H1 (cell line): ENCODE data around the gene TNNT1. TPM values are rescaled to one million over a fixed set of nuclear protein-coding genes. Genes with fewer than 3 reads are reported as not detected.

Source experiments
- CTCF ChIA-PET: fragments of 300-600 bp; sonication (Branson Sonifier 250); formaldehyde crosslinking; loops from one replicate; lab custom pipeline; 2021; ENCODE audit not compliant: partially characterized antibody; lab: Charles Lee
- POLR2A ChIA-PET: fragments of 300-600 bp; sonication (Branson Sonifier 250); formaldehyde crosslinking; loops from one replicate; lab custom pipeline; 2021; ENCODE audit warnings: inconsistent platforms; ENCODE audit not compliant: partially characterized antibody; lab: Charles Lee
- DNase-seq, 2 experiments: peaks; one replicate each; pipeline versions ENCODE4 v3.0.0 to v3.0.0-alpha.2; 2010 to 2022; ENCODE audit warnings: low spot score in 2 of 2, low read depth in 1 of 2, mixed read lengths in 1 of 2
- FAIRE-seq: peaks from 2 replicates; lab custom pipeline; 2011; peaks lifted over from hg19 to GRCh38; lab: Jason Lieb, UNC
- H2AFZ ChIP-seq: 2 replicates; pipeline ENCODE4 v1.8.1; 2012; ENCODE audit warnings: low read length, inconsistent platforms
- H2AK5ac ChIP-seq: 2 replicates; pipeline ENCODE4 v1.6.1; 2013; ENCODE audit warnings: low read depth, low read length
- H2BK120ac ChIP-seq: replicated peaks from 2 replicates; pipeline ENCODE3; 2013; ENCODE audit warnings: low read depth, low read length, inconsistent platforms
- H2BK12ac ChIP-seq: 2 replicates; pipeline ENCODE4 v1.6.1; 2013; ENCODE audit warnings: low read depth, low read length
- H2BK15ac ChIP-seq: 2 replicates; pipeline ENCODE4 v1.6.1; 2013; ENCODE audit warnings: low read length
- H2BK20ac ChIP-seq: 2 replicates; pipeline ENCODE4 v1.6.1; 2013; ENCODE audit warnings: low read length
- H2BK5ac ChIP-seq: 2 replicates; pipeline ENCODE4 v1.6.1; 2013; ENCODE audit warnings: low read depth, low read length
- H3K14ac ChIP-seq: 2 replicates; pipeline ENCODE4 v1.6.1; 2013; ENCODE audit warnings: inconsistent platforms; ENCODE audit not compliant: insufficient read length
- H3K18ac ChIP-seq: 2 replicates; pipeline ENCODE4 v1.6.1; 2013; ENCODE audit warnings: low read length; ENCODE audit errors: extremely low read depth
- H3K23ac ChIP-seq: 2 replicates; pipeline ENCODE4 v1.6.1; 2013; ENCODE audit warnings: inconsistent platforms; ENCODE audit not compliant: insufficient read length
- H3K23me2 ChIP-seq: 2 replicates; pipeline ENCODE4 v1.6.1; 2013; ENCODE audit warnings: low read depth, low read length
- H3K27ac ChIP-seq: 2 replicates; pipeline ENCODE4 v1.6.1; 2011; ENCODE audit warnings: low read depth, low read length, inconsistent platforms
- H3K27me3 ChIP-seq, 4 experiments: replicated peaks in 1 of 4; 1 replicate in 1 of 4; 2 replicates in 3 of 4; pipeline versions ENCODE4 v1.6.1 to v1.8.1; 2011 to 2013; ENCODE audit warnings: low read length in 3 of 4, mild to moderate bottlenecking in 3 of 4, inconsistent platforms in 2 of 4, mixed read lengths in 2 of 4, moderate library complexity in 1 of 4; ENCODE audit not compliant: control insufficient read depth in 3 of 4, insufficient read depth in 3 of 4; ENCODE audit errors: extremely low read depth in 1 of 4
- H3K36me3 ChIP-seq, 4 experiments: 2 replicates each; pipeline versions ENCODE4 v1.6.1 to v1.8.1; 2011 to 2013; ENCODE audit warnings: mild to moderate bottlenecking in 4 of 4, low read length in 3 of 4, moderate library complexity in 2 of 4, control low read depth in 1 of 4, inconsistent platforms in 1 of 4; ENCODE audit not compliant: insufficient read depth in 4 of 4, control insufficient read depth in 2 of 4
- H3K4ac ChIP-seq: replicated peaks from 2 replicates; pipeline ENCODE3; 2013; ENCODE audit warnings: low read length, low read depth, mixed read lengths, inconsistent platforms; ENCODE audit not compliant: insufficient read length
- H3K4me1 ChIP-seq, 4 experiments: replicated peaks in 1 of 4; 1 replicate in 1 of 4; 2 replicates in 3 of 4; pipeline versions ENCODE4 v1.6.1 to v1.8.1; 2011 to 2013; ENCODE audit warnings: low read length in 3 of 4, inconsistent platforms in 2 of 4, mixed read lengths in 1 of 4; ENCODE audit not compliant: insufficient read depth in 4 of 4, control insufficient read depth in 3 of 4
- H3K4me2 ChIP-seq, 2 experiments: 2 replicates each; pipeline versions ENCODE4 v1.6.1 to v1.8.1; 2011 to 2013; ENCODE audit warnings: low read depth in 2 of 2, low read length in 2 of 2, control low read depth in 1 of 2, inconsistent platforms in 1 of 2, mild to moderate bottlenecking in 1 of 2; ENCODE audit not compliant: insufficient read depth in 1 of 2
- H3K4me3 ChIP-seq, 4 experiments: fragments of 200-600, 300-600 bp in 1 of 4; sonication (generic), shearing (Covaris generic), sonication (Bioruptor Twin) in 1 of 4; 2 replicates each; pipeline versions ENCODE4 v1.5.1 to v1.8.1; 2011 to 2016; ENCODE audit warnings: low read length in 4 of 4, low read depth in 3 of 4, control low read depth in 2 of 4, inconsistent platforms in 2 of 4, mild to moderate bottlenecking in 2 of 4, mixed read lengths in 1 of 4, moderate library complexity in 1 of 4; ENCODE audit not compliant: insufficient read depth in 2 of 4; ENCODE audit errors: extremely low read depth in 1 of 4
- H3K56ac ChIP-seq: replicated peaks from 2 replicates; pipeline ENCODE3; 2013; ENCODE audit warnings: low read depth, mild to moderate bottlenecking, mixed read lengths, low read length, inconsistent platforms; ENCODE audit not compliant: insufficient read length
- H3K79me1 ChIP-seq: 2 replicates; pipeline ENCODE4 v1.6.1; 2013; ENCODE audit warnings: low read depth, low read length, control low read depth
- H3K79me2 ChIP-seq, 2 experiments: 2 replicates each; pipeline versions ENCODE4 v1.6.1 to v1.8.1; 2012 to 2013; ENCODE audit warnings: low read length in 2 of 2, mild to moderate bottlenecking in 2 of 2, inconsistent platforms in 1 of 2; ENCODE audit not compliant: insufficient read depth in 2 of 2, control insufficient read depth in 1 of 2
- H3K9ac ChIP-seq, 4 experiments: replicated peaks in 1 of 4; 1 replicate in 1 of 4; 2 replicates in 3 of 4; pipeline versions ENCODE4 v1.6.1 to v1.8.1; 2011 to 2013; ENCODE audit warnings: low read depth in 3 of 4, low read length in 3 of 4, control low read depth in 2 of 4, mild to moderate bottlenecking in 2 of 4, moderate library complexity in 2 of 4, inconsistent platforms in 1 of 4; ENCODE audit errors: extremely low read depth in 1 of 4
- H3K9me3 ChIP-seq, 2 experiments: 2 replicates each; pipeline versions ENCODE4 v1.6.1 to v1.8.1; 2012 to 2013; ENCODE audit warnings: mild to moderate bottlenecking in 2 of 2, moderate library complexity in 2 of 2, control low read depth in 1 of 2, inconsistent platforms in 1 of 2, low read depth in 1 of 2, low read length in 1 of 2, mixed read lengths in 1 of 2; ENCODE audit not compliant: insufficient read depth in 2 of 2
- H4K20me1 ChIP-seq, 2 experiments: replicated peaks in 1 of 2; 2 replicates each; pipeline versions ENCODE3 to v1.8.1; 2011 to 2013; ENCODE audit warnings: inconsistent platforms in 2 of 2, low read length in 2 of 2, mild to moderate bottlenecking in 1 of 2; ENCODE audit not compliant: insufficient read depth in 2 of 2, control insufficient read depth in 1 of 2
- H4K5ac ChIP-seq: 2 replicates; pipeline ENCODE4 v1.6.1; 2013; ENCODE audit warnings: low read length, low read depth, mixed read lengths, inconsistent platforms; ENCODE audit not compliant: insufficient read length
- H4K8ac ChIP-seq: 2 replicates; pipeline ENCODE4 v1.8.0; 2013; ENCODE audit warnings: mild to moderate bottlenecking, moderate library complexity, low read length, inconsistent platforms; ENCODE audit not compliant: insufficient read depth; ENCODE audit errors: extremely low read depth
- H4K91ac ChIP-seq: replicated peaks from 2 replicates; pipeline ENCODE3; 2013; ENCODE audit warnings: low read length, mixed read lengths, inconsistent platforms; ENCODE audit not compliant: insufficient read length
- TEAD4 ChIP-seq: IDR thresholded peaks from 2 replicates; pipeline ENCODE4 v1.6.1; 2012; ENCODE audit warnings: low read depth, low read length, inconsistent platforms, mixed read lengths
- WGBS, 2 experiments: shearing (Covaris generic) in 1 of 2; methylation state at CpG; one replicate each; pipeline versions ENCODE4 v1.1.6 to v1.1.7; 2013 to 2015; ENCODE audit warnings: low lambda C conversion rate in 2 of 2, mixed read lengths in 2 of 2, inconsistent platforms in 1 of 2, low coverage in 1 of 2, missing lambda C conversion rate in 1 of 2; ENCODE audit not compliant: insufficient replicate concordance in 2 of 2, insufficient coverage in 1 of 2, insufficient read length in 1 of 2; ENCODE audit errors: extremely low coverage in 1 of 2, missing lambda C conversion rate in 1 of 2; 5-methylcytosine and 5-hydroxymethylcytosine counted together
- polyA plus RNA-seq, 7 experiments: library from polyadenylated mRNA; depleted of rRNA in 3 of 7; stranded (reverse) in 5 of 7; unstranded in 2 of 7; fragments of >200 nt in 5 of 7; fragments of 200-250 nt in 2 of 7; gene quantifications; 1 replicate in 5 of 7; 2 replicates in 1 of 7; 4 replicates in 1 of 7; pipeline versions ENCODE4 v1.2.1 to v1.2.3, GENCODE V29; 2011 to 2013; ENCODE audit warnings: missing spikeins in 2 of 7, mixed read lengths in 2 of 7
- total RNA-seq: library from RNA; stranded (reverse); fragmentation: NEBNext Ultra II Directional; extraction: Animal tissue kit (Norgen Biotek cat#: 25700); gene quantifications from 2 replicates; pipeline ENCODE4 v1.2.1, GENCODE V29; 2021

Gene TNNT1
- total and polyA plus RNA-seq, 2 of the 8 experiments (the other 6 are each of a cell fraction or from before 2014, with no cell fraction given): 69.6 to 107 TPM

DNA sequence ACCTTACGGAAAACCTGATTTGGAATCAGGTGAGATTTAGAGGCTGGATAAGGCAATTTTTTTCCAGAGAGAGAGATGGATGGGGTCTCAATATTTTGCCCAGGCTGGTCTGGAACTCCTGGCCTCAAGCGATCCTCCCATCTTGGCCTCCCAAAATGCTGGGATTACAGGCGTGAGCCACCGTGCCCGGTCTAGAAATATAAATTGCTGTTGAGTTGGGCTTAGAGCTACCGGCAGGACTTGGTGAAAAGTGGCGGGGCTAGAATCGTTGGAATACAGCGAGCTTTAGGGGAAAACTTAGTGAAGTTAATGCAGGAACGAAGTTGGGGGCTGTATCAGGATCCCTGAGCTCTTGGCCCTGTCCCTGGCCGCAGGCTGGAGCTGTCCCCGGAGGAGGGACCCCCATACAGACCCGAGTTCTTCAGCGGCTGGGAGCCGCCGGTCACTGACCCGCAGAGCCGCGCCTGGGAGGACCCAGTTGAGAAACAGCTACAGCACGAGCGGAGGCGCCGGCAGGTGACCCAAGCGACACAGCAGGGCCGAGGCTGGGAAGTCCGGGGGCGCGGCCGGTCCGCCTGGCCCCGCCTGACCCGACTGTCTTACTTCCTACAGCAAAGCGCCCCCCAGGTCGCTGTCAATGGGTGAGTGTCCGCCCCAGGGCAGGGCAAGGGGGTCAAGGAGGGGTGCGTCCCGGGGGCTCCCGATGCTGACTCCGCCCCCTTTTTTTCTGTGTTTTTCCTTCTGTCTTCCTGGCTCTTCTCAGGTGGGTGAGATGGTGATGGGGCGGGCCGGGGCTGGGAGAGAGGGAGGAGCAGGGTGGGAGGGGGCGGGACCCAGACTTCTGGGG is 65.8 kb downstream of the TNNT1 start:
- Histone ChIP-seq H3K18ac (no peak overlapping the region), H3K56ac (no peak overlapping the region), H3K27me3 (peaks cover 0 to 13% (median 9%) of the 10 kb centered on the region in 4 experiments; a peak in 4 of 7 replicates), H4K20me1 (peaks cover 10 to 14% of the 10 kb centered on the region in 2 experiments), H4K8ac (no peak overlapping the region; the same call in 1 of the 2 replicates), H2AFZ (no peak overlapping the region), H2BK5ac (no peak overlapping the region), H4K91ac (no peak overlapping the region), H3K23ac (no peak overlapping the region), H2AK5ac (no peak overlapping the region), H3K14ac (no peak overlapping the region), H2BK120ac (no peak overlapping the region), H3K4me1 (peaks cover 0 to 24% (median 20%) of the 10 kb centered on the region in 4 experiments; a peak in 6 of 7 replicates), H3K23me2 (peaks cover 29% of the 10 kb centered on the region), H2BK12ac (no peak overlapping the region), H2BK20ac (no peak overlapping the region), H3K4me3 (no peak overlapping the region), H4K5ac (no peak overlapping the region), H3K4ac (no peak overlapping the region), H3K9ac (no peak overlapping the region), H3K9me3 (no peaks in the 10 kb centered on the region), H3K4me2 (peak overlapping the region in 1 of 2 experiments; percentile 93; a peak in 2 of 4 replicates), H2BK15ac (no peak overlapping the region), H3K79me1 (no peaks in the 10 kb centered on the region; the same call in 1 of the 2 replicates), H3K27ac (no peak overlapping the region), H3K36me3 (no peaks in the 10 kb centered on the region), H3K79me2 (no peaks in the 10 kb centered on the region)
- CTCF ChIA-PET: interaction anchor here (0.9 kb wide), 1 partner anchor 75 kb away, joined by 3 read pairs; the partner anchor contains the start of gene TNNI3
- FAIRE-seq (no peak), DNase-seq (peak in 1 of 2 experiments; percentile 74)
- POLR2A ChIA-PET: interaction anchor here (0.9 to 5.1 kb wide), 9 partner anchors 7 to 621 kb away, joined by 4 to 33 read pairs (median 7); partner anchors contain the start of genes PPP1R12C, PPP6R1 and UBE2S
- 82% methylated on average over 33 of the region's 42 CpGs; no CpG with 5 or more reads in 1 of the 2 experiments for WGBS, 2 experiments
- no peak for TF ChIP-seq TEAD4
